ENCODE data around the gene HDAC9. TPM values are rescaled to one million over a fixed set of nuclear protein-coding genes. Genes with fewer than 3 reads are reported as not detected.

The HDAC9 gene
- total RNA-seq, 1 experiment from 2014 or later, result 4.3 TPM

DNA sequence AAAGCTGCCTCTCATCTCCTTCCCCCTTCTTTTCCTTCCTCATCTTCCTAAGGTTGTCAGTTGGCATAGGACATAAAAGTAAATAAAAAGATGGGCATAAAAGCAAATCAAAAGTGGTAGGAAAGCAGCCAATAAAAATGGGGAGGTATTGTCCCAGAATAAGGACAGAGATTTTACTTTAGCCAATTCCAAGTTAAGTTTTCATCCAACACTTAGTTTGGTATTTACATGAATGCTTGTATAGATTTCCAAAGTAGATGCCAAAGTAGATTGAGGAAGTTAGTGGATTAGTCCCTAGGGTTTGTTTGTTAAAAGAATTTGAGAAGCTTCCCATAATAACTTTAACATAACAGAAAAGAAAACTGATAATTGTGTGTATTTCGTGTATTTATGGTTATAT lies 33.7 kb downstream of the HDAC9 start:
- Histone ChIP-seq H4K20me1 (ENCODE audit: insufficient read depth) (no peaks in the 10 kb centered on the region), H3K4me2 (ENCODE audit: low read length) (no peak overlapping the region), H2AFZ (ENCODE audit: low read depth, low read length, poor library complexity, severe bottlenecking) (no peak overlapping the region), H3K27ac (ENCODE audit: low read depth, low read length) (no peak overlapping the region), H3K36me3 (ENCODE audit: control insufficient read depth in 1 of 2, insufficient read depth in 2 of 2, low read length in 2 of 2) (no peaks in the 10 kb centered on the region), H3K9me2 (ENCODE audit: insufficient read depth) (no peaks in the 10 kb centered on the region), H3K9ac (ENCODE audit: low read length) (no peak overlapping the region), H3K27me3 (ENCODE audit: insufficient read depth, low read length) (no peaks in the 10 kb centered on the region), H3K4me3 (replicated peaks in 1 of 2; ENCODE audit: low read depth in 1 of 2, low read length in 2 of 2) (no peak overlapping the region), H3K9me3 (ENCODE audit: control insufficient read depth in 1 of 2, insufficient read depth in 1 of 2, low read depth in 1 of 2, low read length in 2 of 2) (no peaks in the 10 kb centered on the region; a peak in 1 of 4 replicates), H3K79me2 (ENCODE audit: insufficient read depth, low read length) (no peaks in the 10 kb centered on the region), H3K4me1 (ENCODE audit: control insufficient read depth in 1 of 2, insufficient read depth in 2 of 2, low read length in 2 of 2) (no peaks in the 10 kb centered on the region)
- intact Hi-C loops (cut with micrococcal nuclease), result no loop called here
- DNase-seq (ENCODE audit: low read depth, low spot score), result no peak
- no peak for TF ChIP-seq EZH2 (IDR thresholded peaks at IDR 0.05)
- RAD21 ChIA-PET (ENCODE audit: low non-redundant PET in 1 of 2, low total read pairs in 2 of 2, uncharacterized antibody in 2 of 2, unreplicated experiment in 2 of 2), result no interaction called here
- CTCF ChIA-PET, result no interaction called here
- no TSS peak for BruUV-seq (replicated peaks)
- ATAC-seq, result no peak
- POLR2A ChIA-PET, result no interaction called here

- ChIA-PET CTCF (no interaction called here), POLR2A (no interaction called here), RAD21 (ENCODE audit: low non-redundant PET in 1 of 2, low total read pairs in 2 of 2, uncharacterized antibody in 2 of 2, unreplicated experiment in 2 of 2) (no interaction called here)
- no peaks in the 10 kb centered on the region for H3K79me2 ChIP-seq (ENCODE audit: insufficient read depth, low read length)
- no peaks in the 10 kb centered on the region for H3K36me3 ChIP-seq (ENCODE audit: control insufficient read depth in 1 of 2, insufficient read depth in 2 of 2, low read length in 2 of 2)
- intact Hi-C loops (cut with micrococcal nuclease), result no loop called here
- no peaks in the 10 kb centered on the region for H3K4me1 ChIP-seq (ENCODE audit: control insufficient read depth in 1 of 2, insufficient read depth in 2 of 2, low read length in 2 of 2)
- no peak for ATAC-seq
- H3K4me3 ChIP-seq (replicated peaks in 1 of 2; ENCODE audit: low read depth in 1 of 2, low read length in 2 of 2), result no peak overlapping the region
- H3K9me3 ChIP-seq (ENCODE audit: control insufficient read depth in 1 of 2, insufficient read depth in 1 of 2, low read depth in 1 of 2, low read length in 2 of 2), result no peaks in the 10 kb centered on the region; a peak in 1 of 4 replicates
- no peak overlapping the region for H3K9ac ChIP-seq (ENCODE audit: low read length)
- no peak overlapping the region for H2AFZ ChIP-seq (ENCODE audit: low read depth, low read length, poor library complexity, severe bottlenecking)
- no peak overlapping the region for H3K27ac ChIP-seq (ENCODE audit: low read depth, low read length)
- DNase-seq (ENCODE audit: low read depth, low spot score), result no peak
- no peaks in the 10 kb centered on the region for H3K27me3 ChIP-seq (ENCODE audit: insufficient read depth, low read length)
- H3K4me2 ChIP-seq (ENCODE audit: low read length), result no peak overlapping the region
- TF ChIP-seq, protein P1, sequence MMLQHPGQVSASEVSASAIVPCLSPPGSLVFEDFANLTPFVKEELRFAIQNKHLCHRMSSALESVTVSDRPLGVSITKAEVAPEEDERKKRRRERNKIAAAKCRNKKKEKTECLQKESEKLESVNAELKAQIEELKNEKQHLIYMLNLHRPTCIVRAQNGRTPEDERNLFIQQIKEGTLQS (IDR thresholded peaks at IDR 0.05), result no peak
- TF ChIP-seq POLR2A (IDR thresholded peaks at IDR 0.05; ENCODE audit: borderline replicate concordance, extremely low read depth, insufficient read depth, insufficient read length) (no peak), RAD21 (IDR thresholded peaks at IDR 0.05; ENCODE audit: low read depth) (no peak)
- H3K9me2 ChIP-seq (ENCODE audit: insufficient read depth), result no peaks in the 10 kb centered on the region
- no TSS peak for BruUV-seq (replicated peaks)
- H4K20me1 ChIP-seq (ENCODE audit: insufficient read depth), result no peaks in the 10 kb centered on the region
Observed at GRCh38 chr7:18530224-18531179, 35.0 kb downstream of the HDAC9 start.
